Right hindlimb (tissue), 1 donor: Measurements from ENCODE around the gene WBP4.
A peak's percentile ranks its signal among the peaks of the same experiment; 100 is the strongest.
"Not testable (repeated sequence)": the region's sequence is repeated elsewhere in the genome, so short reads cannot be mapped to it uniquely, and the experiment has no call there.

Experiments used
- DNase-seq: peaks from one replicate; pipeline ENCODE4 v3.0.0-alpha.2; 2018

Gene WBP4

DNA sequence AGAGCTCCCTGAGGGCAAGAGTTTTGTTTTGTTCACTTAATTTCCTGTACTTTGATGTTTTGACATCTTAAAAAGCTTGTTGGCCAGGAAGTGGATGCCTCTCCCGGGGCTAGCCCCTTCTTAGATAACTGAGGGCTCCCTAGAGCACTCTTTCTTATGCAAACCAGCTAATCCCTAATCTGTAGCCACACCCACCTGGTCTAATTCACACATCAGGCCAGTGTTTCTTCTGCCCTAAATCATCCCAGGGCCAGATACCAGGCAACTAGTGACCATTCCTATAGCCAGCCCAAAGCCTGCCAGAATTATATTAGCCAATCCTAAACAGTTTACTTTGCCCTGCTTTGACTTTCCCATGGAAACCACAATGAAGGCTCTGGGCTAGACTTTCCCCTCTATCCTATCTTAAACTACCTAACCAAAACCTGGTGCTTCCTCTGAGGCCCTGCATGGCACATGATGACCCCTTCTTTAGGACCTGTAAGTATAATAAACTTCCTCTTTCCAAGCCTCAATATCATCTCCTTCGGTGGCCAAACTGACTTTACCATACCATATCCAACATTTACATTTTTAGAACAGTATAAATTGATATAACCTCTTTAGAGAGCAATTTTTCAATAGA, 24.8 kb downstream of the WBP4 start:
- DNase-seq = no peak

DNA sequence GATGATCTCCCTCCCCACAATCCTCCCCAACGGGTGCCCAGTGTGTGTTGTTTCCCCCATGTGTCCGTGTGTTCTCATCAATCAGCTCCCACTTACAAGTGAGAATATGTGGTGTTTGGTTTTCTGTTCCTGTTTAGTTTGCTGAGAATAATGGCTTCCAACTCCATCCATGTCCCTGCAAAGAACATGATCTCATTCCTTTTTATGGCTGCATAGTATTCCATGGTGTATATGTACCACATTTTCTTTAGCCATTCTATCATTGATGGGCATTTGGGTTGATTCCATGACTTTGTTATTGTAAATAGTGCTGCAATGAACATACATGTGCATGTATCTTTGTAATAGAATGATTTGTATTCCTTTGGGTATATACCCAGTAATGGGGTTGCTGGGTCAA, 34.4 kb downstream of the WBP4 start:
- DNase-seq = not testable (repeated sequence)

DNA sequence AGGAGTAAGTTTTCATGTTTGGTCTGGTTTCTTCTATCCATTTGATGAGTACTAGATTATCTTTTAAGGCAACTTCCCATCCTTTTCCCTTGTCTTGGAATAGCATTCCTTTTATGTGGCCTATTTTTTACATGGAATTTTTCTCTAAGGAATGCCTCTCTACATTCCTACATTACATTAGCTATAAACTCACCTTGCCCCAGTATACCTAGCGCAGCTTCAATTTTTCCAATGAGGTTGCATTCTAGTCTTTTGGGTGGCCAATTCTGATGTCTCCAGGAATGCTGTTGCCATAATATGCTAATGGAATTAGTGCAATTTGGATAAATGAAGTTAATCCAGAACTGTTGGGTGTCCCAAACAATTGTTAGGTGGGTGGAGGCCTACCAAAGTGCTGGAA, 37.5 kb downstream of the WBP4 start:
- no peak for DNase-seq

DNA sequence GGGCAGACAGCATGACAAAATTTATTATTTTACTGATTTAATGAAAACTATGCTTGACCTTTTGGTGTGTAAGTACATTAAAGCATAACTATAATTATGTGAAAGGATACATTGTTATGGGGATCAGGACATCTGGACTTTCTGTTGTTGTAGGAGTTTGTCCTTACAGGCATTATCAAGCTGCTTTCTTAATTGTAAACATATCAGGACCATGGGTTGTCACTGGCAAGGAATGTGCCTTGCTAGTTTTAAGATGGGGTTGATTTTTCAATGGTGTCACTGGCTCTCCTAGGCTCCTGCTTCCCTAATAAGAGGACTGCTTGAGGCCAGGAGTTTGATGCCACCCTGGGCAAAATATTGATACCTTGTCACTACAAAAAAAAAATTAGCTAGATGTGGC, 38.7 kb downstream of the WBP4 start:
- no peak for DNase-seq

DNA sequence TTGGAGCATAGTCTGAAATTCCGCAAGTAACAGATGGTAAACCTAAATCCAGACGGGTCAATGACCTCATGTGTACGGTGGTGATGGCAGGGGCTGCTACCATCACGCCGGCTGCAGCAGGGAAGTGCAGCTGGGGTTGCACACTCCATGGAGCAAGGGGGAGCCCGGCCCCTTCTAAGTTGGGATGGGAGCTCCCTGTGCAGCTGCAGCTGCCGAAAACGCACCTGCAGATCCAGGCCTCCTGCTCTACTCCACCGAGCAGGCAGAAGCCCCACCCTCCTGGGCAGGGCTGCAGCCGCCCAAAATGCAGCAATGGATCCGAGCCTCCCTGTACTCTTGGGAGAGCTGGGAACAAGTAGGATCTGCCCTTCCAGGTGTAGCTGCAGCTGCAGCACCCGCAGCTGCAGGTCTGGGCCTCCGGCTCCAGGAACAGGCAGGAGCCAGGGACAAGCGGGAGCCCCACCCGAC, 45.8 kb downstream of the WBP4 start:
- DNase-seq = no peak

DNA sequence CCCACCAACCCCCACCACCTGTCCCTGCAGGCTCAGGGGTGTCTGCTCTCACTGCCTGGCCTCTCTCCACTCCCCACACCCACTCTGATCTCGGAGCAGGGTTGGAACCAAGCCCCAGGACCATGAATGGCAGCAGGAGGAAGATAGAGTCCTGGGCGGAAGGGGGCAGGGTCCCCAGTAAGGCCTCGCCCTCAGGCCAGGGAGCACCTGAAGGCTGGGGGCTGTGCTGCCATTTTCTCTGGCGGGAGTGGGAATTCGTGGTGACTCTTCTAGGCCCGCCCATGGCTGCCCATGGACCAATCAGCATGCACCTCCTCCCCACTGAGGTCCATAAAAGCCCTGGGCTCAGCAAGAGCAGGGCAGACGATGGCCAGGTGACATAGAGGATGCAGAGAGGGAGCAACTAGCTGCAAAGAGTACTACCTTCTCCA, 46.3 kb downstream of the WBP4 start:
- DNase-seq = no peak

DNA sequence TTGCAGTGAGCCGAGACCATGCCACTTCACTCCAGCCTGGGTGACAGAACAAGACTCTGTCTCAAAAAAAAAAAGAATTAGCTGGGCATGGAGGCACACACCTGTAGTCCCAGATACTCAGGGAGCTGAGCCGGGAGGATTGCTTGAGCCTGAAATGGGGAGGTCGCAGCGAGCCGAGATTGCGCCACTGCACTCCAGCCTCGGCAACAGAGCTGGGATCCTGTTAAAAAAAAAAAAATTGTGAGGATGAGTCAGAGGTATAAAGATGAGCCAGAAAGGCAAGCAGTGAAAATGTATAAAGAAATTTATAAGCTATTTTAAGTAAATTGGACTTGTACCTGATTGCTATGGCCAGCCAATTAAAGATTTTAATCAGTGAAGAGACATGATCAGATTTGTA, 50.1 kb downstream of the WBP4 start:
- no peak for DNase-seq

DNA sequence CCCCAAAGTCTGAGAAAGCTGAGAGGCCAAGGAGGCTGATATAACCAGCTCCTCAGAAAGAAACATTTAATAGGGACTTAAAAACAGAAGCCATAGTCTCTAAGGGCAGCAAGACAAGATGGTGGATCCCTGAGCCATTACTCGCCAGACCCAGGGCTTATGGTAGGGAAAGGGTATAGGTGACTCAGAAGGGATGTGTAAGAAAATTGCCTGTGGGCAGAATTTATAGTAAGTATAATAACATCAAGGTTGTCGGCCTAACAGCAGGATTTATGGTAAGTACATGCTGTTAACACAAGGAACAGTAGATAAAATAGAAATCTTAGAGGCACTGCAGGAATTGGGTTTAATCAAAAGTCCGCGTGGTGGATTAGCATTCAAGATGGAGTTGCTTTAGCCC, 56.6 kb downstream of the WBP4 start:
- DNase-seq = no peak

DNA sequence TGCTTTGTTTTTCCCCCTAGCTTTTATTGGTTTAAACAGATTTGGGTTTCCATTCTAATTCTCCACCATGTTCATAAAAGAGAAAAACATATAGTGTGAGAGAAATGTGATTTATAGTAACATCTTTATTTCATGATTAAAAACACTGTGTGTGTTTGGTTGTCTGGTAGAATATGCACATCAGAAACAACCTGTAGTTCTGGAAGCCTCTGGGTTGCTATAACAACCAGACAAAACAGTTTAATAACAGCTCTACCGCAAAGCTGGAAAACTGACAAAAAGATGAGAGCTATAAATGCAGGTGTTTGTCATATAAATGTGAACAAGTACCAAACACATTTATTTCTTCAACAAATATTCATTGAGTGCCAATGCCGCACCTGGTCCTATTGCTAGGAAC, 61.5 kb downstream of the WBP4 start:
- DNase-seq = no peak

DNA sequence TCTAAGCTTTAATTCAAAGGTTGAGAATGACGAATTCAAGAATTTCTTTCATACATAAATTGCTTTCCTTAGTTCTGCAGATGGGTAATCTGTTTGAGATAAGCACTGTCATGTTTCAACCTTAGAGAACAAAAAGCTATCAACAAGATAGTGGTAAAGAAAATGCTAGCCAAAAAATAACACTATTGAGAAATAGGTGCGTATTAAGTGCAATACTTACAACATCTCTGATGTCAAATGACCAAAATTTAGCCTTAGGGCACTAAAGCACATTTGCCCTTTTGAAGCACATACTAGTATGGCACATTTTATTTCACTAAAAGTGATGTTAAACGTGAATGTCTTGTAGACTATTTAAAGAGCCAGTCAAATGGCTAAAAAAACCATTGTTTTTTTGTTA, 66.4 kb downstream of the WBP4 start:
- no peak for DNase-seq

DNA sequence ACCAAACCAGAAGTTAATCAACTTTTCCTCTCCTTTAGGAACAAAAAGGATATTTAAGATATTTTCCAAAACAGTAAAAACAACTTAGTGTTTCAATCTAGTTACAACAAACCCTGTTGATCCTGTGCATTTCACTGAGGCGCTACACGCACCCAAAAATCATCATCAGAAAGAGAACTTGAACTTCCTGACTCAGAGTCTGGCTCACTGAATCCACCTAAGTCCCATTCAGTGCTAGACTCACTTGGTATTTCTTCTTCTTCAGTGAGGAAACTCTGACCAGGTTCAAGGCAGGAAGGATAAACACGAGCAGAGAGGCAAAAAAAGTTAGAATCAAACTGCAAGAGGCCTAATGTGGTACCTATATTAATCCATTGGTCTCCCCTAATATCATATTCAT, 69.0 kb downstream of the WBP4 start:
- DNase-seq = no peak

DNA sequence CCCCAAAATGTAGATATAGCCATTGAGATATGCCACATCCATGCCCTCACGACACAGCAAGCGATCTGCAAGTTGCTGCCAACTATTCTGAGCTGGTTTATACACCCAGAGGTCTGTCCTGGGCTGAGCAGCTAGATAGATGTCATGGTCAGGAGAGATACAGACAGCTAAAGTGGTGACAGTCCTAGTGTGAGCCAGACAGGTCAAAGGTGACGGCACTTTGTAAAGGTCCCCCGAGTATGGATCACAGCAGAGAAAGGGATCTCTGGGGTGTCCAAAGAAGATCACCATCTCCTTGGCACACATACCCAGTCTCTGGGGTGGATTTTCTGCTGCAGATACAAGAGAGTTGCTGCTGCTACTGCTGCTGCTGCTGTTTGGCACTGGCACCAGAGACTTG, 69.9 kb downstream of the WBP4 start:
- not testable (repeated sequence) for DNase-seq

DNA sequence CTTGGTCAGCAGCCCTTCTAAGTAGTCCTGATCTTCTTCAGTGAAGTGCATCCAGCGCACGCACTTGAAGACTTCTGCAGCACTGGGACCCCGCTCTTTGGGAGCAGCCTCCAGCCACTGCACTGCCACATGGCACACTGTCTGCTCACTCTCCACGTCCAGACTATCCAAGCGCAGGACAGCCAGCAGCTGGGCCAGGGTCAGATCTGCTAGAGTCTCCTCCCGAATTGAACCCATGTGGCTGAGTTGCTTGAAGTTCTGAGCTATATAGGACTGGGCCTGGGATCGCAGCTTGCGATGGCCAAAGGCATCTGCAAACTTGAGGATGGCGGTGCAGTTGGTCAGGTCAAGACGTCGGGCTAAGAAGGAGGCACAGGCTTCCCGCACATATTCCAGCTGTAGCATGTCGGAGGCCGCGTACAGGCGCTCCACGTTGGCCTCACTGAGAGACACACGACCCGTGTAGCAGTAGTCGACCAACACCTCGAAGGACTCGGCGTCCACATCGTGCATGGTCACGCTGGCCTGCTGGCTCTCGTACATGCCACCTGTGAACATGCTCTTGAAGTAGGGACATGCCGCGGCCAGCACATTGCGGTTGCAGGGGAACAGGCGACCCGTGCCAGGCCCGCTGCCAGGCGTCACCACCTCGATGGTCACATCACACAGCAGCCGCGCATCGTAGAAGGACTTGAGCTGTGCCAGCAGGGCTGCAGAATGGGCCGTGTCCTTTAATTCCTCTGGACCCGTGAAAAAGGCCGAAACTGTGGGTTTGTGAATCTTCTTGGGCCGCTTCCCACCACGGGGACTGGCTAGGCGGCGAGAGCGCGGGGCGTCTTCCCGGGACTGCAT, 70.6 kb downstream of the WBP4 start:
- not testable (repeated sequence) for DNase-seq

DNA sequence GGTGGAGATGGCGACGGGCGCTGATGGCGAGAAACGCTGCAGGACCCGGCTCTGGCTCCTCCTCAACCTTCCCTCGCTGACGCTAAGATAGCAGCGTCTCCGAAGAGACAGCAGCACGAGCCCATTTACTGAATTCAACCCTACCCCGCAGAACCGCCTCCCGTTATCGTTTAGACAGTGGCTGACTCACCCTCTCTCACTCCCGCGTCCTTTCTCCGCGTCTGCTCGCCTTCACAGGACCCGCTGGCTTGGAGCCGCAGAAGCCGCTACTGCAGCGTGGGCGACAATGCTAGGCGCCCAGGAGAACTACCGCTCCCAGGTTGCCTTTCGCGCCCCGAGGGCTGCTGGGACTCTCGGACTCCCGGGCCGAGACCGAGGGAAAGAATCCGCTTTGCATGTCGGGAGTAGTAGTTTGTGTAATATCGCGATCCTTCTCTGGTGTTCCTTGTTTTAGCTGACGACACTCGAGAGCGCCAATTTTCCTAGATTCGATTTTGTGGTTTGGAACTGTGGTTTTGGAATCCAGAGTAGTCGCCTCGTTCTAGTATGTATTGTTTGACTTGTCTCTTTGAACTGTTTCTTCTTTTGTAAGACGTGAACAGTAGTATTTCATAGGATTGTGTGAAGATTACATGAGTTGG, 71.3 kb downstream of the WBP4 start, which contains the start of gene KBTBD6:
Gene KBTBD6 (minus strand): TSS at position 291 of the 641 bp plus-strand sequence. CDS start 291 bp downstream, outside the sequence.
- peak; percentile 98 for DNase-seq
